H9 (cell line): Measurements from ENCODE around the gene SASS6. TPM values are rescaled to one million over a fixed set of nuclear protein-coding genes. Genes with fewer than 3 reads are reported as not detected.

Source experiments
- DNase-seq: peaks from one replicate; pipeline ENCODE4 v3.0.0-alpha.2; 2017
- H2AFZ ChIP-seq: one replicate; pipeline ENCODE4 v1.6.1; 2013; ENCODE audit warnings: mild to moderate bottlenecking, low read length, control low read depth, moderate library complexity
- H2AK5ac ChIP-seq: 2 replicates; pipeline ENCODE4 v1.6.1; 2013; ENCODE audit warnings: low read length, control low read depth, mixed read lengths; ENCODE audit not compliant: insufficient read length
- H2BK120ac ChIP-seq: one replicate; pipeline ENCODE4 v1.6.1; 2013; ENCODE audit warnings: low read depth, mild to moderate bottlenecking, low read length, control low read depth, inconsistent platforms; ENCODE audit not compliant: poor library complexity, severe bottlenecking
- H2BK12ac ChIP-seq: 2 replicates; pipeline ENCODE4 v1.6.1; 2013; ENCODE audit warnings: low read length, control low read depth, mixed read lengths, low read depth; ENCODE audit not compliant: insufficient read length
- H2BK15ac ChIP-seq: 2 replicates; pipeline ENCODE4 v1.6.1; 2013; ENCODE audit warnings: low read depth, low read length, control low read depth
- H2BK20ac ChIP-seq: one replicate; pipeline ENCODE4 v1.6.1; 2013; ENCODE audit warnings: low read depth, mild to moderate bottlenecking, low read length, control low read depth, inconsistent platforms; ENCODE audit not compliant: poor library complexity, severe bottlenecking
- H2BK5ac ChIP-seq: 2 replicates; pipeline ENCODE4 v1.6.1; 2013; ENCODE audit warnings: low read length, control low read depth, mixed read lengths; ENCODE audit not compliant: insufficient read length
- H3K14ac ChIP-seq: 2 replicates; pipeline ENCODE4 v1.6.1; 2013; ENCODE audit warnings: low read length, control low read depth; ENCODE audit not compliant: insufficient read depth
- H3K18ac ChIP-seq: 2 replicates; pipeline ENCODE4 v1.6.1; 2013; ENCODE audit warnings: low read depth, mild to moderate bottlenecking, mixed read lengths, low read length, control low read depth; ENCODE audit not compliant: insufficient read length
- H3K23ac ChIP-seq: 2 replicates; pipeline ENCODE4 v1.6.1; 2013; ENCODE audit warnings: low read length, control low read depth, mixed read lengths, low read depth; ENCODE audit not compliant: insufficient read length
- H3K23me2 ChIP-seq: 2 replicates; pipeline ENCODE4 v1.6.1; 2013; ENCODE audit warnings: low read depth, mild to moderate bottlenecking, mixed read lengths, low read length, control low read depth; ENCODE audit not compliant: insufficient read length, poor library complexity, severe bottlenecking
- H3K27ac ChIP-seq: 2 replicates; pipeline ENCODE4 v1.5.1; 2013; ENCODE audit warnings: low read length, control low read depth, mixed read lengths, low read depth; ENCODE audit not compliant: insufficient read length
- H3K27me3 ChIP-seq: 2 replicates; pipeline ENCODE4 v1.6.1; 2013; ENCODE audit warnings: low read length, control low read depth, inconsistent platforms; ENCODE audit not compliant: insufficient read depth
- H3K4ac ChIP-seq: 2 replicates; pipeline ENCODE4 v1.6.1; 2013; ENCODE audit warnings: low read depth, mild to moderate bottlenecking, control low read depth, inconsistent platforms, low read length, moderate library complexity
- H3K4me1 ChIP-seq: 2 replicates; pipeline ENCODE4 v1.6.1; 2013; ENCODE audit warnings: low read length, control low read depth, inconsistent platforms; ENCODE audit not compliant: insufficient read depth
- H3K4me2 ChIP-seq: 2 replicates; pipeline ENCODE4 v1.6.1; 2013; ENCODE audit warnings: low read length, control low read depth, mixed read lengths; ENCODE audit not compliant: insufficient read length, insufficient read depth
- H3K56ac ChIP-seq: 2 replicates; pipeline ENCODE4 v1.6.1; 2013; ENCODE audit warnings: low read depth, mild to moderate bottlenecking, mixed read lengths, low read length, control low read depth; ENCODE audit not compliant: insufficient read length
- H3K79me1 ChIP-seq: 2 replicates; pipeline ENCODE4 v1.6.1; 2013; ENCODE audit warnings: low read depth, mild to moderate bottlenecking, moderate library complexity, low read length, control low read depth, inconsistent platforms; ENCODE audit not compliant: insufficient read depth, poor library complexity, severe bottlenecking
- H3K79me2 ChIP-seq: 2 replicates; pipeline ENCODE4 v1.6.1; 2013; ENCODE audit warnings: low read length, control low read depth, inconsistent platforms; ENCODE audit not compliant: insufficient read depth
- H3K9ac ChIP-seq: 2 replicates; pipeline ENCODE4 v1.6.1; 2013; ENCODE audit warnings: low read length, control low read depth, mixed read lengths; ENCODE audit not compliant: insufficient read length; ENCODE audit errors: extremely low read depth
- H3K9me3 ChIP-seq: one replicate; pipeline ENCODE4 v1.6.1; 2013; ENCODE audit warnings: low read depth, low read length, inconsistent platforms; ENCODE audit not compliant: control insufficient read depth
- H3T11ph ChIP-seq: one replicate; pipeline ENCODE4 v1.6.1; 2013; ENCODE audit warnings: mild to moderate bottlenecking, low read length, control low read depth, inconsistent platforms
- H4K20me1 ChIP-seq: one replicate; pipeline ENCODE4 v1.6.1; 2013; ENCODE audit not compliant: control insufficient read depth, insufficient read length, insufficient read depth
- H4K5ac ChIP-seq: 2 replicates; pipeline ENCODE4 v1.6.1; 2013; ENCODE audit warnings: low read depth, mild to moderate bottlenecking, mixed read lengths, low read length, control low read depth; ENCODE audit not compliant: insufficient read length
- H4K8ac ChIP-seq: replicated peaks from 2 replicates; pipeline ENCODE4 v1.6.1; 2013; ENCODE audit warnings: low read length, control low read depth, mixed read lengths, low read depth; ENCODE audit not compliant: insufficient read length
- H4K91ac ChIP-seq: 2 replicates; pipeline ENCODE4 v1.6.1; 2013; ENCODE audit warnings: low read depth, mild to moderate bottlenecking, moderate library complexity, mixed read lengths, low read length, control low read depth; ENCODE audit not compliant: insufficient read length
- H3K27ac Mint-ChIP-seq, 3 experiments: 2 replicates in 2 of 3; 3 replicates in 1 of 3; pipeline ENCODE4 v1.8.0; 2020 to 2021; ENCODE audit warnings: mixed read lengths in 3 of 3, mild to moderate bottlenecking in 1 of 3, moderate library complexity in 1 of 3
- H3K27me3 Mint-ChIP-seq: 2 replicates; pipeline ENCODE4 v1.8.0; 2021; ENCODE audit warnings: low read depth, mild to moderate bottlenecking, moderate library complexity, mixed read lengths
- H3K36me3 Mint-ChIP-seq, 3 experiments: 2 replicates in 2 of 3; 3 replicates in 1 of 3; pipeline ENCODE4 v1.8.0; 2020 to 2021; ENCODE audit warnings: low read depth in 3 of 3, mixed read lengths in 3 of 3; ENCODE audit not compliant: insufficient read depth in 1 of 3
- H3K4me1 Mint-ChIP-seq, 2 experiments: 2 replicates each; pipeline ENCODE4 v1.8.0; 2020; ENCODE audit warnings: mixed read lengths in 2 of 2
- H3K4me3 Mint-ChIP-seq, 2 experiments: 2 replicates in 1 of 2; 3 replicates in 1 of 2; pipeline ENCODE4 v1.8.0; 2020 to 2021; ENCODE audit warnings: mild to moderate bottlenecking in 2 of 2, mixed read lengths in 2 of 2, moderate library complexity in 1 of 2
- H3K9me3 Mint-ChIP-seq, 2 experiments: 2 replicates in 1 of 2; 3 replicates in 1 of 2; pipeline ENCODE4 v1.8.0; 2020; ENCODE audit warnings: mild to moderate bottlenecking in 2 of 2, mixed read lengths in 2 of 2, moderate library complexity in 1 of 2
- CTCF ChIP-seq: fragments of 200-600 bp; sonication (generic); conservative IDR thresholded peaks from 3 replicates; pipeline ENCODE4 v1.8.0; 2021; ENCODE audit warnings: antibody characterized with exemption, mild to moderate bottlenecking
- WGBS: extraction: QIAGEN DNeasy Blood & Tissue Kit; methylation state at CpG from one replicate; pipeline ENCODE4 v1.1.7; 2013; ENCODE audit warnings: missing lambda C conversion rate, low lambda C conversion rate, mixed read lengths; ENCODE audit not compliant: insufficient read length; ENCODE audit errors: extremely low coverage; 5-methylcytosine and 5-hydroxymethylcytosine counted together
- total RNA-seq: library from RNA; stranded (reverse); gene quantifications from 2 replicates; pipeline ENCODE4 v1.2.1, GENCODE V29; 2021

SASS6 gene
- total RNA-seq, 1 experiment from 2014 or later: 15.2 TPM

- Histone ChIP-seq H3K4me1 (no peaks in the 10 kb centered on the region), H2BK20ac (no peak overlapping the region), H4K91ac (no peak overlapping the region), H2BK5ac (no peak overlapping the region), H3K4me2 (no peak overlapping the region), H3K14ac (no peak overlapping the region), H3K27me3 (no peaks in the 10 kb centered on the region), H3K27ac (no peak overlapping the region), H2BK12ac (no peak overlapping the region), H2BK120ac (no peak overlapping the region), H3K9ac (no peak overlapping the region), H3K9me3 (no peaks in the 10 kb centered on the region), H3K79me1 (no peaks in the 10 kb centered on the region), H3K56ac (no peak overlapping the region), H3K18ac (no peak overlapping the region), H3T11ph (no peak overlapping the region), H4K8ac (no peak overlapping the region), H4K5ac (no peak overlapping the region), H3K79me2 (no peaks in the 10 kb centered on the region), H3K23me2 (no peaks in the 10 kb centered on the region), H2AK5ac (no peak overlapping the region), H4K20me1 (no peaks in the 10 kb centered on the region), H3K23ac (no peak overlapping the region), H2AFZ (no peak overlapping the region), H3K4ac (no peak overlapping the region), H2BK15ac (no peak overlapping the region)
- no peaks in the 10 kb centered on the region for H3K36me3 Mint-ChIP-seq
- WGBS: no CpG with 5 or more reads among the region's 4 CpGs
- peaks cover 0 to 4% of the 10 kb centered on the region in 2 experiments; a peak in 2 of 4 replicates for H3K4me1 Mint-ChIP-seq
- no peak for TF ChIP-seq CTCF
- no peaks in the 10 kb centered on the region for H3K9me3 Mint-ChIP-seq
- H3K4me3 Mint-ChIP-seq: no peak overlapping the region
- no peaks in the 10 kb centered on the region for H3K27me3 Mint-ChIP-seq
- no peak for DNase-seq
- H3K27ac Mint-ChIP-seq: no peak overlapping the region
Measured at GRCh38 chr1:100177295-100178041, 44.7 kb upstream of the SASS6 start.
